Dedifferentiated amniotic fluid mesenchymal stem cell (primary cell): ENCODE measurements around the gene LGALS9C.
"Not testable (repeated sequence)": the region's sequence is repeated elsewhere in the genome, so short reads cannot be mapped to it uniquely, and the experiment has no call there.

ENCODE experiments used
- DNase-seq: peaks from one replicate; pipeline ENCODE4 v3.0.0-alpha.2; 2016; ENCODE audit errors: extremely low spot score

LGALS9C gene

DNA sequence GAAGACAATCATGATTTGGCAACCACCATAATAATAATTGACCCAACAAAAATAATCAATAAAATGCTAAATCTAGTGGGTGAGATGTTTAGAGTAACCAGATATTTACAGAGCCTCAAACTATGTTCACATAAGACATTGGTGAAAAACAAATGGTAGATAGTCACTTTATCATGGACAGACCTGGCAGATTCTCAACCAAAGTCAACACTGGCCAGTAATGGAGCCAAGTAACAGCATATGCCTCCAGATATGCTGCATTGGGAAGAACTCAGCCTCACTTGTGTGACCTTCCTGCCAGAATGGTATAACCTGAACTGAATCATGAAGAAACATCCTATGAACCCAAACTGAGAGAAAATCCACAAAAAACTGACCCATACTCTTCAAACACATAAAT, 53.8 kb downstream of the LGALS9C start:
- DNase-seq = not testable (repeated sequence)

DNA sequence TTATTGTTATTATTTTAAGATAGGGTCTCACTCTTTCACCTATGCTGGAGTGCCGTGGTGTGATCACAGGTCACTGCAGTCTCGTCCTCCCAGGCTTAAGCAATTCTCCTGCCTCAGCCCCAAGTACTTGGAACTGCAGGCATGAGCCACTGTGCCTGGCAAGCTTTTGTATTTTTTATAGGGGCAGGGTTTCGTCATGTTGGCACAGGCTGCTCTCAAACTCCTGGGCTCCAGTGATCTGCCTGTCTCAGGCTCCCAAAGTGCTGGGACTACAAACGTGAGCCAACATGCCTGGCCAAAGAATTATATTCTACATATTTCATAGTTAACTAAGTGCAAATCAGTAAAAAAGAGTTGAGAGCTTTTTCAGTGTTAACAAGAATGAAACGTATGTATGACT, 65.6 kb downstream of the LGALS9C start:
- not testable (repeated sequence) for DNase-seq

DNA sequence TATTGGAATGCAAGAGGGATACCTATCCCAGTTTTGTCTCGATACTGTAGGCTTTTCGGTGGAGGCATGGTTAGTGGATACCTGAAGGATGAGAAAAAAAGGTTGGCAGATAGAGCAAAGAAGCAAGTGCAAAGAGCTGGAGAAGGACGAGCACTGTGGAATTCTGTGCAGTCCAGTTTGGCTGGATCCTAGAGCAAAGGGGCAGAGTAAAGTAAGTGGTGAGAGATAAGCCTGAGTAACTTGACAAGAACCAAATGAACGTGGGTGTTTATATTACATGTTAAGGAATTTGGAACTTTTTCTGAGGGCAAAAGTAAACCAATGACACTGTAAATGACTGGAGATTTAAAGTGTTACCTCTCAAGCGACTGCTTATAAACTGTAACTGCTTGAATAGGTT, 66.3 kb downstream of the LGALS9C start:
- DNase-seq = not testable (repeated sequence)
